ENCODE measurements around the gene CS. TPM values are rescaled to one million over a fixed set of nuclear protein-coding genes. Genes with fewer than 3 reads are reported as not detected.

Gene CS
- total RNA-seq, 2 donors from 2014 or later, result 134 to 167 TPM

- Mint-ChIP-seq H3K4me3 (no peak overlapping the region), H3K9me3 (no peaks in the 10 kb centered on the region), H3K36me3 (ENCODE audit: low read depth) (peaks cover 35% of the 10 kb centered on the region), H3K27me3 (ENCODE audit: insufficient read depth) (no peaks in the 10 kb centered on the region), H3K4me1 (peaks cover 17% of the 10 kb centered on the region), H3K27ac (no peak overlapping the region)
- TF ChIP-seq CTCF (conservative IDR thresholded peaks at IDR 0.05), result no peak
- Histone ChIP-seq H3K27me3 (ENCODE audit: control insufficient read depth, insufficient read depth, low read length, poor library complexity, severe bottlenecking) (no peaks in the 10 kb centered on the region), H3K9me3 (ENCODE audit: control insufficient read depth, low read length) (no peaks in the 10 kb centered on the region), H3K27ac (ENCODE audit: low read depth, low read length) (no peak overlapping the region), H3K9ac (ENCODE audit: extremely low read depth, low read length, poor library complexity, severe bottlenecking) (no peak overlapping the region), H3K4me3 (ENCODE audit: low read length) (no peak overlapping the region), H3K4me1 (ENCODE audit: control insufficient read depth, insufficient read depth, low read length) (peaks cover 9% of the 10 kb centered on the region), H3K36me3 (ENCODE audit: control insufficient read depth, insufficient read depth, low read length) (peaks cover 47% of the 10 kb centered on the region)
- no peak for DNase-seq
- 78 to 90% methylated on average over 3 to 5 of the region's 8 CpGs for WGBS, 2 experiments (ENCODE audit: insufficient coverage in 1 of 2, insufficient read length in 1 of 2)
These were observed 4.9 kb upstream of the CS start for GRCh38 chr12:56304872-56305590.

GRCh38 chr12:56304276-56304675 is 4.1 kb upstream of the CS start:
- no peaks in the 10 kb centered on the region for H3K9me3 ChIP-seq (ENCODE audit: control insufficient read depth, low read length)
- WGBS, 2 experiments (ENCODE audit: insufficient coverage in 1 of 2, insufficient read length in 1 of 2), result 99 to 100% methylated on average over 3 of the region's 3 CpGs
- H3K36me3 ChIP-seq (ENCODE audit: control insufficient read depth, insufficient read depth, low read length), result peaks cover 41% of the 10 kb centered on the region
- peaks cover 9% of the 10 kb centered on the region for H3K4me1 ChIP-seq (ENCODE audit: control insufficient read depth, insufficient read depth, low read length)
- no peak for TF ChIP-seq CTCF (conservative IDR thresholded peaks at IDR 0.05)
- no peaks in the 10 kb centered on the region for H3K27me3 ChIP-seq (ENCODE audit: control insufficient read depth, insufficient read depth, low read length, poor library complexity, severe bottlenecking)
- no peak overlapping the region for H3K27ac Mint-ChIP-seq
- no peaks in the 10 kb centered on the region for H3K27me3 Mint-ChIP-seq (ENCODE audit: insufficient read depth)
- no peak overlapping the region for H3K4me3 ChIP-seq (ENCODE audit: low read length)
- H3K27ac ChIP-seq (ENCODE audit: low read depth, low read length), result no peak overlapping the region
- H3K4me1 Mint-ChIP-seq, result peaks cover 17% of the 10 kb centered on the region
- no peak overlapping the region for H3K4me3 Mint-ChIP-seq
- H3K36me3 Mint-ChIP-seq (ENCODE audit: low read depth), result peaks cover 29% of the 10 kb centered on the region
- no peaks in the 10 kb centered on the region for H3K9me3 Mint-ChIP-seq
- DNase-seq, result no peak
- no peak overlapping the region for H3K9ac ChIP-seq (ENCODE audit: extremely low read depth, low read length, poor library complexity, severe bottlenecking)

- Mint-ChIP-seq H3K36me3 (ENCODE audit: low read depth) (peaks cover 21% of the 10 kb centered on the region), H3K27me3 (ENCODE audit: insufficient read depth) (no peaks in the 10 kb centered on the region), H3K4me3 (peak overlapping the region; percentile 88), H3K9me3 (no peaks in the 10 kb centered on the region), H3K4me1 (peaks cover 25% of the 10 kb centered on the region), H3K27ac (peak overlapping the region; percentile 97)
- Histone ChIP-seq H3K36me3 (ENCODE audit: control insufficient read depth, insufficient read depth, low read length) (peaks cover 42% of the 10 kb centered on the region), H3K4me3 (ENCODE audit: low read length) (peak overlapping the region; percentile 94), H3K27me3 (ENCODE audit: control insufficient read depth, insufficient read depth, low read length, poor library complexity, severe bottlenecking) (no peaks in the 10 kb centered on the region), H3K9ac (ENCODE audit: extremely low read depth, low read length, poor library complexity, severe bottlenecking) (peak overlapping the region; percentile 18), H3K27ac (ENCODE audit: low read depth, low read length) (peak overlapping the region; percentile 56), H3K9me3 (ENCODE audit: control insufficient read depth, low read length) (no peaks in the 10 kb centered on the region), H3K4me1 (ENCODE audit: control insufficient read depth, insufficient read depth, low read length) (peaks cover 9% of the 10 kb centered on the region)
- no peak for DNase-seq
- no peak for TF ChIP-seq CTCF (conservative IDR thresholded peaks at IDR 0.05)
- 66 to 69% methylated on average over 18 to 21 of the region's 21 CpGs for WGBS, 2 experiments (ENCODE audit: insufficient coverage in 1 of 2, insufficient read length in 1 of 2)
These were observed 724 bp upstream of the CS start for GRCh38 chr12:56300644-56301464.
